Heart left ventricle (tissue), 16 donors: ENCODE results near the gene SLC37A1. TPM values are rescaled to one million over a fixed set of nuclear protein-coding genes. Genes with fewer than 3 reads are reported as not detected.

Source experiments
- ATAC-seq, 4 donors: fragments of 200-7000 bp; cut with Tn5 transposase; one replicate each; pipeline ENCODE4 v1.9.1; 2020 to 2022; ENCODE audit warnings: moderate library complexity in 4 of 4, mild to moderate bottlenecking in 3 of 4, moderate number of reproducible peaks in 1 of 4
- DNase-seq, 5 donors: peaks; one replicate each; pipeline ENCODE4 v3.0.0-alpha.2; 2020
- H3K27ac ChIP-seq, 12 donors: fragments of 200-600 bp; sonication (generic) in 4 of 12; one replicate each; pipeline versions ENCODE4 v1.5.0 to v1.8.0; 2016 to 2022; ENCODE audit warnings: mild to moderate bottlenecking in 2 of 12
- H3K27me3 ChIP-seq, 9 donors: fragments of 200-600 bp; sonication (generic) in 2 of 9; one replicate each; pipeline versions ENCODE4 v1.5.1 to v1.8.0; 2016 to 2022; ENCODE audit warnings: mild to moderate bottlenecking in 3 of 9
- H3K36me3 ChIP-seq, 9 donors: fragments of 200-600 bp; sonication (generic) in 2 of 9; one replicate each; pipeline versions ENCODE4 v1.5.0 to v1.8.0; 2018 to 2022; ENCODE audit warnings: mild to moderate bottlenecking in 2 of 9
- H3K4me1 ChIP-seq, 12 donors: fragments of 200-600 bp; sonication (generic) in 4 of 12; one replicate each; pipeline versions ENCODE4 v1.5.0 to v1.8.0; 2016 to 2022; ENCODE audit warnings: mild to moderate bottlenecking in 3 of 12
- H3K4me3 ChIP-seq, 12 donors: fragments of 200-600 bp; sonication (generic) in 4 of 12; one replicate each; pipeline versions ENCODE4 v1.5.0 to v1.8.0; 2017 to 2022; ENCODE audit warnings: mild to moderate bottlenecking in 9 of 12, moderate library complexity in 4 of 12
- H3K9me3 ChIP-seq, 12 donors: fragments of 200-600 bp; sonication (generic) in 4 of 12; one replicate each; pipeline versions ENCODE4 v1.5.0 to v1.8.0; 2016 to 2022; ENCODE audit warnings: mild to moderate bottlenecking in 1 of 12
- CTCF ChIP-seq, 12 donors: fragments of 200-600 bp; sonication (generic) in 4 of 12; IDR thresholded peaks; one replicate each; pipeline versions ENCODE4 v1.5.0 to v1.8.0; 2018 to 2022; ENCODE audit warnings: antibody characterized with exemption in 12 of 12, mild to moderate bottlenecking in 5 of 12
- POLR2A ChIP-seq, 2 donors: fragments of 450-650 bp; IDR thresholded peaks; one replicate each; pipeline ENCODE4 v1.6.1; 2017; ENCODE audit warnings: antibody characterized with exemption in 2 of 2, mild to moderate bottlenecking in 2 of 2, moderate library complexity in 2 of 2
- WGBS, 4 donors: extraction: QIAGEN DNeasy Blood & Tissue Kit in 2 of 4; methylation state at CpG; one replicate each; pipeline versions ENCODE4 v1.1.5 to v1.1.7; 2013 to 2018; 5-methylcytosine and 5-hydroxymethylcytosine counted together
- intact Hi-C, 10 donors: fragments of 100-400 bp; cut with DNase I; formaldehyde crosslinking; loops; one replicate each; pipeline versions ENCODE4 v1.11.1 to v1.14.2; 2022
- polyA plus RNA-seq, 2 donors: library from polyadenylated mRNA; stranded (reverse); fragments of 200-250 nt; gene quantifications; one replicate each; pipeline ENCODE4 v1.2.3, GENCODE V29; 2013
- total RNA-seq, 9 donors: library from RNA; depleted of rRNA in 2 of 9; stranded (reverse); fragments of >200 nt in 2 of 9; fragmentation: NEBNext Ultra II Directional in 3 of 9; extraction: Animal tissue kit (Norgen Biotek cat#: 25700) in 3 of 9; gene quantifications; one replicate each; pipeline versions ENCODE4 v1.1.0 to v1.2.4, GENCODE V29; 2016 to 2023
- donor health status: ischemic (EF 13 %, LVEDD 7.1; RV severe dilation, severe dysfunction).
- donor health status: healthy with polysubstance abuse.
- donor health status: DM: no; HTN: yes; CAD: no.
- donor health status: DM: no; HTN: no; CAD: no.
- donor health status: ischemic (EF 25% LVEDD 6.9; RV normal size, moderate dysfunction).
- donor health status: ischemic (EF 25% LVEDD 5.7; RV mildly dilated, moderate dysfunction).
- donor health status: healthy.
- donor health status: DM: yes; HTN: yes; CAD: no.
- donor health status: ischemic (EF 35%, LVEDD 5.7; RV mildly dilated, moderate dysfunction).
- donor health status: nonischemic (EF 11% LVEDD 7.7; RV severe dilation, severe dysfunction).
- donor health status: DM: yes; HTN: yes; CAD: no.
- donor health status: PGD.
- donor health status: ischemic (EF 29% LVEDD 5.4; RV normal size, mild dysfunction).
- donor health status: nonischemic (EF 23%, LVEDD 6.1; RV moderate dilation, normal function).

The SLC37A1 gene
- total and polyA plus RNA-seq, 11 donors: 2.2 to 13.0 (median 3.8) TPM

DNA sequence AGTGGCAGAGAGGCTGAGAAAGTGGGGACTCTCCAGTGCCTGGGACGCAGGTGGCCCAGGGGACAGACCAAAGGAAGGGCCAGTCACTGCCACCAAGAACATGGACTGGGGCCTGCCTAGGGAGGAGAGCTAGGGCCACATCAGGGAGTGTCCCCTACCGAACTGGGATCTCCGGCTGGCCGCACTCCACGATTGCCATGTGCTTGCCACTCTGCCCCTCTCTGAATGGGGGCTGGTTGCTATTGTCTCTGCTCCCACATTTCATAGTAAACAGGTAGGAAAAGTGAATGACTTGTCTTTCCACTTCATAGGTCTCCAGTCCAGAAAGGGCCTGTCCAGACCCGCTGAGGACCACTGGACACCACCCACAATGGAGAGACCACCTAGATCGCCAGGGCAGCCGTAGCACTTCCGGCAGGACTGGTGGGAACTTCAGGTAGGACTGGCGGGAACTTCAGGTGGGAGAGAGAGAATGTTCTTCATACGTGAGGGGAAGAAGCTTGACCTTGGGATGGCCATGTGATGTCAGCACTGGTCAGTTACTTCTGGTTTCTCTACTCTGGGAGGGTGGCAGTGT is 84.6 kb downstream of the SLC37A1 start:
- Histone ChIP-seq H3K4me3 (no peak overlapping the region), H3K4me1 (peaks cover 0 to 3% (median under 1%) of the 10 kb centered on the region in 12 donors), H3K27me3 (peaks cover 0 to 20% (median 0%) of the 10 kb centered on the region in 9 donors), H3K27ac (no peak overlapping the region), H3K9me3 (peaks cover 0 to 13% (median 1%) of the 10 kb centered on the region in 12 donors), H3K36me3 (no peaks in the 10 kb centered on the region)
- WGBS, 4 donors: 92 to 95% (median 94%) methylated on average over 10 to 11 of the region's 11 CpGs
- DNase-seq: no peak
- intact Hi-C loops: loop anchor here in 3 of 10 donors (10.0 kb wide), 2 partner anchors 47 to 57 kb away; partner anchors contain the start of gene PDE9A (in 1 of the 3)
- ATAC-seq: no peak
- TF ChIP-seq CTCF (IDR thresholded peaks at IDR 0.05): no peak
- no peak for TF ChIP-seq POLR2A (IDR thresholded peaks at IDR 0.05)

DNA sequence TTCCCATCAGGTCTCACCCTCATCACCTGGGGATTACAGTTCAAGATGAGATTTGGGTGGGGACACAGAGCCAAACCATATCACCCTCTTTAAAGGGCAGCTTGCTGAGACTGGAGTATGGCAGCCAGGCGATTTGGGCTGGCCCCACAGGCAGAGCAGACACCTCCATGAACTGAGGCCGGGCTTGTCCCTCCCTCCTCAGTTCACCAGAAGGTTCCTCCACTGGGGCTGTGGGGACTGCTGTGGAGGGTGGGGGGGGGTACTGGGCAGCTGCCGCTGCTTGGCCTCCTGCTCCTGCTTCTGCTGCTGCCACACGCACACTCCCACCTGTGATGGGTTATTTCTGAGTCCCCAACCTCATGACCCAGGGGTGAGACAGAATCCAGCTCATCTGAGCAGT is 85.8 kb downstream of the SLC37A1 start:
- DNase-seq (no peak), ATAC-seq (no peak)
- Histone ChIP-seq H3K4me3 (no peak overlapping the region), H3K4me1 (no peaks in the 10 kb centered on the region), H3K36me3 (no peaks in the 10 kb centered on the region), H3K27me3 (peaks cover 0 to 15% (median 0%) of the 10 kb centered on the region in 9 donors), H3K9me3 (peaks cover 0 to 18% (median 3%) of the 10 kb centered on the region in 12 donors), H3K27ac (no peak overlapping the region)
- intact Hi-C loops: loop anchor here in 3 of 10 donors (10.0 kb wide), 2 partner anchors 45 to 55 kb away; partner anchors contain the start of gene PDE9A (in 1 of the 3)
- 81 to 87% (median 85%) methylated on average over 3 to 4 of the region's 4 CpGs for WGBS, 4 donors
- TF ChIP-seq POLR2A (IDR thresholded peaks at IDR 0.05): no peak
- no peak for TF ChIP-seq CTCF (IDR thresholded peaks at IDR 0.05)

GRCh38 chr21:42599962-42600361 is 86.3 kb downstream of the SLC37A1 start:
- no peak for TF ChIP-seq POLR2A (IDR thresholded peaks at IDR 0.05)
- Histone ChIP-seq H3K27me3 (peaks cover 0 to 15% (median 0%) of the 10 kb centered on the region in 9 donors), H3K27ac (no peak overlapping the region), H3K4me1 (no peaks in the 10 kb centered on the region), H3K4me3 (no peak overlapping the region), H3K9me3 (peaks cover 0 to 21% (median 5%) of the 10 kb centered on the region in 12 donors), H3K36me3 (no peaks in the 10 kb centered on the region)
- DNase-seq (no peak), ATAC-seq (no peak)
- intact Hi-C loops: loop anchor here in 3 of 10 donors (10.0 kb wide), 2 partner anchors 45 to 55 kb away; partner anchors contain the start of gene PDE9A (in 1 of the 3)
- 79 to 89% (median 82%) methylated on average over 6 to 8 of the region's 8 CpGs for WGBS, 4 donors

DNA sequence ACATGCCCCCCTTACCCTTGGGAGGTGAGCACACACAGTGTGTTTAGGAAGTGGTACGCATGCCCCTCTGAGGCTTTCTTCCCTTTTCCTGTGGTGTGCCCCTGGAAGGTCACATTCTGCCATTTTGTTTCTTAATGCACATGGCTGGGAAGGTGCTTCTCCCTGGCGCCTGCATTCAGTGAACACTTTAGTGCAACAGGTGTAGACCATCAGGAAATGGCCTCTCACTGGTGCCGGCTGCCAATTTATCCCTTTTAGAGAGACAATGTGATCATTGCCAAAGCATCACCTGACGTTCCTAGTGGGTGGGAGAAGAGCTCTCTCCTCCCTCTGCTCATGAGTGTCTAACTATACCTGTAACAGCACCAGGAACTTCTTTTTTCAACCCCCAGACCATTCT is 88.0 kb downstream of the SLC37A1 start:
- H3K9me3 ChIP-seq: peaks cover 0 to 33% (median 12%) of the 10 kb centered on the region in 12 donors
- no peaks in the 10 kb centered on the region for H3K4me1 ChIP-seq
- H3K36me3 ChIP-seq: no peaks in the 10 kb centered on the region
- TF ChIP-seq CTCF (IDR thresholded peaks at IDR 0.05): no peak
- 75 to 88% (median 76%) methylated on average over 4 of the region's 4 CpGs for WGBS, 4 donors
- no peak overlapping the region for H3K4me3 ChIP-seq
- intact Hi-C loops: no loop called here
- peaks cover 0 to 10% (median 0%) of the 10 kb centered on the region in 9 donors for H3K27me3 ChIP-seq
- ATAC-seq (no peak), DNase-seq (no peak)
- no peak overlapping the region for H3K27ac ChIP-seq
